Lower leg skin (tissue), 4 donors: ENCODE results near the gene CNKSR3. TPM values are rescaled to one million over a fixed set of nuclear protein-coding genes. Genes with fewer than 3 reads are reported as not detected.
"Not testable (repeated sequence)": the region's sequence is repeated elsewhere in the genome, so short reads cannot be mapped to it uniquely, and the experiment has no call there.

ENCODE experiments used
- DNase-seq, 2 donors: peaks; one replicate each; pipeline ENCODE4 v3.0.0-alpha.2; 2019; ENCODE audit warnings: low spot score in 2 of 2
- H3K4me3 ChIP-seq: fragments of 200-600 bp; sonication (generic); 2 replicates; pipeline ENCODE4 v1.5.1; 2017; ENCODE audit warnings: mild to moderate bottlenecking, low read depth; ENCODE audit not compliant: poor library complexity, severe bottlenecking
- POLR2A ChIP-seq, 2 donors: fragments of 450-650 bp; IDR thresholded peaks; one replicate each; pipeline ENCODE4 v1.6.1; 2016 to 2017; ENCODE audit warnings: antibody characterized with exemption in 2 of 2, mild to moderate bottlenecking in 1 of 2, moderate library complexity in 1 of 2
- WGBS, 2 donors: methylation state at CpG; one replicate each; pipeline ENCODE4 v1.1.5; 2018; 5-methylcytosine and 5-hydroxymethylcytosine counted together
- intact Hi-C: fragments of 100-400 bp; cut with DNase I; formaldehyde crosslinking; loops from one replicate; pipeline ENCODE4 v1.15.0; 2023; ENCODE audit warnings: low total_unique reads
- total RNA-seq, 4 donors: library from RNA; depleted of rRNA; stranded (reverse); fragments of >200 nt; gene quantifications; one replicate each; pipeline ENCODE4 v1.1.0, GENCODE V29; 2016
- TF ChIP-seq, protein P1 (sequence below), 3 donors: fragments of 450-650 bp; IDR thresholded peaks; one replicate each; pipeline ENCODE4 v1.5.1; 2016; ENCODE audit warnings: antibody characterized with exemption in 3 of 3, mild to moderate bottlenecking in 3 of 3, moderate library complexity in 2 of 3

Gene CNKSR3
- total RNA-seq, 4 donors from 2014 or later, result 8.8 to 11.1 (median 9.4) TPM

DNA sequence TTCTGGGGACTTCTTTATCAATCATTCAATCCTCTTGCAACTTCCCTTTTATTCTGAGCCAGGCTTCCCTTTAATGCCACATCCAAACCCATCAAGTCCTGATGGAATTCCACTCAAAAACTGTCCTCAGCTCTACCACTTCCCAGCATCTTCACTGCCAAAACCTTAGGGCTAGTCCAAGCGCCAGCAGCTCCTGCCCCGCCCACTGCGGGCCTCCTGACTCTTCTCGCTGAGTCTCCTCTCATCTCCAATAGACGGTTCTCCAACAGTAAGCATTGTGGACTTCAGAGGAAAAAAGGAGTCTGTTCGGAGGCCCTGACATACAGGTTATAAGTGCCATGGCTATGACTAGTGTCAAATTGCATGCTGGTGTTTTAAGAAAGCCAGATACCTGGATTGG lies 38.7 kb upstream of the CNKSR3 start:
- H3K4me3 ChIP-seq, result no peak overlapping the region
- intact Hi-C loops, result no loop called here
- WGBS, 2 donors, result 89 to 92% methylated on average over 6 of the region's 6 CpGs
- TF ChIP-seq, protein P1, sequence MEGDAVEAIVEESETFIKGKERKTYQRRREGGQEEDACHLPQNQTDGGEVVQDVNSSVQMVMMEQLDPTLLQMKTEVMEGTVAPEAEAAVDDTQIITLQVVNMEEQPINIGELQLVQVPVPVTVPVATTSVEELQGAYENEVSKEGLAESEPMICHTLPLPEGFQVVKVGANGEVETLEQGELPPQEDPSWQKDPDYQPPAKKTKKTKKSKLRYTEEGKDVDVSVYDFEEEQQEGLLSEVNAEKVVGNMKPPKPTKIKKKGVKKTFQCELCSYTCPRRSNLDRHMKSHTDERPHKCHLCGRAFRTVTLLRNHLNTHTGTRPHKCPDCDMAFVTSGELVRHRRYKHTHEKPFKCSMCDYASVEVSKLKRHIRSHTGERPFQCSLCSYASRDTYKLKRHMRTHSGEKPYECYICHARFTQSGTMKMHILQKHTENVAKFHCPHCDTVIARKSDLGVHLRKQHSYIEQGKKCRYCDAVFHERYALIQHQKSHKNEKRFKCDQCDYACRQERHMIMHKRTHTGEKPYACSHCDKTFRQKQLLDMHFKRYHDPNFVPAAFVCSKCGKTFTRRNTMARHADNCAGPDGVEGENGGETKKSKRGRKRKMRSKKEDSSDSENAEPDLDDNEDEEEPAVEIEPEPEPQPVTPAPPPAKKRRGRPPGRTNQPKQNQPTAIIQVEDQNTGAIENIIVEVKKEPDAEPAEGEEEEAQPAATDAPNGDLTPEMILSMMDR (IDR thresholded peaks at IDR 0.05), result no peak
- no peak for TF ChIP-seq POLR2A (IDR thresholded peaks at IDR 0.05)
- DNase-seq, result no peak

- TF ChIP-seq POLR2A (IDR thresholded peaks at IDR 0.05), result no peak
- TF ChIP-seq, protein P1 (IDR thresholded peaks at IDR 0.05), result no peak
- intact Hi-C loops, result no loop called here
- 61 to 67% methylated on average over 8 of the region's 8 CpGs for WGBS, 2 donors
- no peak for DNase-seq
- H3K4me3 ChIP-seq, result no peak overlapping the region
These were observed 37.8 kb upstream of the CNKSR3 start for GRCh38 chr6:154548130-154548830.

DNA sequence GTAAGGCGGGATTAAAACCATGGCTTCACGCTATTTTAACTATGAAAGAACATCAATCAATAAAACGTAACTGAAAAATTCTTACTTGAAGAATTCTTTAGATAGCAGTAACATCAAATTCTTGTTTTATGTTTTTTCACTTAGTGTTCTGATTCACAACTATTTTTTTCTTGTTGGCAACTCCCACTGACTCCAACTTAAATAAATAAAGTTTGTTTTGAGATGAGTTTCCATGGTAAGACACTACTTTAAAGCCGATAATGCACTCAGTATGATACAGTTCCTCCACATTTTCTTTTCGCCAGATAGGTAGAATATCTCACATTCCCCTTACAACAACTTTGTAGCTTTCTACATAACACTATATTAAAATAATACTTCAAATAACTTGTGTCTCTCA lies 33.1 kb upstream of the CNKSR3 start:
- no peak overlapping the region for H3K4me3 ChIP-seq
- DNase-seq, result no peak
- TF ChIP-seq POLR2A (IDR thresholded peaks at IDR 0.05), result no peak
- TF ChIP-seq, protein P1 (IDR thresholded peaks at IDR 0.05), result no peak
- intact Hi-C loops, result no loop called here
- 78 to 81% methylated on average over 5 of the region's 5 CpGs for WGBS, 2 donors

GRCh38 chr6:154542747-154543146 lies 32.3 kb upstream of the CNKSR3 start:
- no peak for DNase-seq
- TF ChIP-seq, protein P1 (IDR thresholded peaks at IDR 0.05), result no peak
- no peak for TF ChIP-seq POLR2A (IDR thresholded peaks at IDR 0.05)
- intact Hi-C loops, result no loop called here
- 70 to 85% methylated on average over 5 of the region's 5 CpGs for WGBS, 2 donors
- no peak overlapping the region for H3K4me3 ChIP-seq

DNA sequence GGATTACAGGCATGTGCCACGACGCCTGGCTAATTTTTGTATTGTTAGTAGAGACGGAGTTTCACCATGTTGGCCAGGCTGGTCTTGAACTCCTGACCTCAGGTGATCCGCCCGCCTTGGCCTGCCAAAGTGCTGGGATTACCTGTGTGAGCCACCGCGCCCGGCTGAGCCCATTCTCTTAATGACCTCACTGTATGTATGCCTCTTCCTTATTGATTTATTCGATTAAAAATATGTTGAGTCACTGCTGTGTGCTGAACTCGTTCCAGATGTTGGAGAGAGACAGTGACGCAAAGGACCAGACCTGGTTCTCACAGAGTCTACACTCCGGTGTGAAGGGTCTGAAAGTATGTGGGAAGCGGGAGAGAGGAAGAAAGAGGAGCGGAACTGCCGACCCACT lies 31.4 kb upstream of the CNKSR3 start:
- WGBS, 2 donors, result 83 to 86% methylated on average over 15 of the region's 15 CpGs
- DNase-seq, intact Hi-C loops, H3K4me3 ChIP-seq: not testable (repeated sequence)

DNA sequence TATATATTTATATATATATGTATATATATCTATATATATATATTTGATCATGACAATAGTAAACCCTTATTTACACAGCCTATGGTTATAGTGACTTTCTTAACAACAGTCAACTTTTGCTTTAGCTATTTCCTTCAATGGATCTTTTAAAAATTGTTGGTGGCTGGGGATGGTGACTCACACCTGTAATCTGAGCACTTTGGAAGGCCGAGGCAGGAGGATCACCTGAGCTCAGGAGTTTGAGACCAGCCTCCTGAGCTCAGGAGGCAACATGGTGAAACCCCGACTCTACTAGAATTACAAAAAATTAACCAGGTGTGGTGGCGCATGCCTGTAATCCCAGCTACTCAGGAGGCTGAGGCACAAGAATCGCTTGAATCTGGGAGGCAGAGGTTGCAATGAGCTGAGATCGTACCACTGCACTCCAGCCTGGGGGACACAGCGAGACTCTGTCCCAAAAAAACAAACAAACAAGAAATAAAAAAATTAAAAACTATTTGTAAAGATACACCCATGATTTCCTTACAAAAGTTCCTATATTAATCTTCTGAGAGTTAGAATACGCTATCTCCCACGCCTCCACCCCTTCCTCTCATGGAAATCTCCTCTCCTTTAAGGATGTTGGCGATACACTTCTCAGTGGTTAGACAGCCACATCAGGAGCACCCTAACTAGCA lies 29.2 kb upstream of the CNKSR3 start:
- TF ChIP-seq, protein P1 (IDR thresholded peaks at IDR 0.05), result no peak
- no peak for TF ChIP-seq POLR2A (IDR thresholded peaks at IDR 0.05)
- DNase-seq, result no peak
- 95 to 97% methylated on average over 9 of the region's 9 CpGs for WGBS, 2 donors
- no peak overlapping the region for H3K4me3 ChIP-seq
- intact Hi-C loops, result no loop called here
